CD14-positive monocyte (primary cell): Measurements from ENCODE around the gene PIK3AP1. TPM values are rescaled to one million over a fixed set of nuclear protein-coding genes. Genes with fewer than 3 reads are reported as not detected.

Source experiments
- DNase-seq, 3 donors: peaks; one replicate each; pipeline ENCODE4 v3.0.0-alpha.2; 2011 to 2022
- H2AFZ ChIP-seq: 2 replicates; pipeline ENCODE4 v1.6.0; 2012; ENCODE audit warnings: mild to moderate bottlenecking, low read depth, low read length, inconsistent platforms; ENCODE audit not compliant: insufficient read depth, poor library complexity, severe bottlenecking
- H3K27ac ChIP-seq, 2 donors: 1 replicate in 1 of 2; 2 replicates in 1 of 2; pipeline ENCODE4 v1.5.1; 2012 to 2013; ENCODE audit warnings: low read length in 2 of 2, control low read depth in 1 of 2, inconsistent platforms in 1 of 2, low read depth in 1 of 2, mild to moderate bottlenecking in 1 of 2
- H3K27me3 ChIP-seq, 2 donors: one replicate each; pipeline versions ENCODE4 v1.6.0 to v1.6.1; 2011 to 2013; ENCODE audit warnings: low read length in 2 of 2; ENCODE audit not compliant: control insufficient read depth in 2 of 2, insufficient read depth in 2 of 2
- H3K36me3 ChIP-seq, 2 donors: replicated peaks in 1 of 2; 1 replicate in 1 of 2; 2 replicates in 1 of 2; pipeline versions ENCODE4 v1.5.1 to v1.6.1; 2012 to 2013; ENCODE audit warnings: low read length in 2 of 2, control low read depth in 1 of 2, inconsistent platforms in 1 of 2, mild to moderate bottlenecking in 1 of 2; ENCODE audit not compliant: insufficient read depth in 2 of 2, control insufficient read depth in 1 of 2
- H3K4me1 ChIP-seq, 2 donors: 1 replicate in 1 of 2; 2 replicates in 1 of 2; pipeline versions ENCODE4 v1.5.1 to v1.6.1; 2012 to 2013; ENCODE audit warnings: low read length in 2 of 2, control low read depth in 1 of 2, inconsistent platforms in 1 of 2, mild to moderate bottlenecking in 1 of 2, moderate library complexity in 1 of 2; ENCODE audit not compliant: insufficient read depth in 2 of 2, control insufficient read depth in 1 of 2
- H3K4me2 ChIP-seq: replicated peaks from 2 replicates; pipeline ENCODE3; 2012; ENCODE audit warnings: low read length, moderate library complexity, mild to moderate bottlenecking; ENCODE audit not compliant: poor library complexity, severe bottlenecking; ENCODE audit errors: extremely low read depth
- H3K4me3 ChIP-seq, 3 experiments: fragments of 200-600 bp in 1 of 3; sonication (generic) in 1 of 3; replicated peaks in 1 of 3; 1 replicate in 2 of 3; 2 replicates in 1 of 3; pipeline ENCODE4 v1.5.1; 2011 to 2013; ENCODE audit warnings: low read length in 3 of 3, mild to moderate bottlenecking in 3 of 3, control low read depth in 2 of 3, low read depth in 2 of 3, inconsistent platforms in 1 of 3, moderate library complexity in 1 of 3
- H3K79me2 ChIP-seq: 2 replicates; pipeline ENCODE4 v1.6.0; 2012; ENCODE audit warnings: mild to moderate bottlenecking, control low read depth, inconsistent platforms, low read length, moderate library complexity; ENCODE audit not compliant: insufficient read depth
- H3K9ac ChIP-seq: 2 replicates; pipeline ENCODE4 v1.6.0; 2017; ENCODE audit warnings: low read length, mild to moderate bottlenecking; ENCODE audit not compliant: insufficient read depth, poor library complexity, severe bottlenecking
- H3K9me3 ChIP-seq, 2 donors: replicated peaks in 1 of 2; 1 replicate in 1 of 2; 2 replicates in 1 of 2; pipeline versions ENCODE4 v1.5.1 to v1.6.1; 2012 to 2013; ENCODE audit warnings: low read length in 2 of 2, control low read depth in 1 of 2; ENCODE audit not compliant: control insufficient read depth in 1 of 2, insufficient read depth in 1 of 2
- H4K20me1 ChIP-seq: 2 replicates; pipeline ENCODE4 v1.6.0; 2012; ENCODE audit warnings: mild to moderate bottlenecking, low read length, control low read depth, moderate library complexity; ENCODE audit not compliant: insufficient read depth
- H3K27ac Mint-ChIP-seq, 7 donors: one replicate each; pipeline ENCODE4 v1.8.0; 2020; ENCODE audit warnings: mild to moderate bottlenecking in 7 of 7, mixed read lengths in 7 of 7, moderate library complexity in 6 of 7, inconsistent platforms in 2 of 7
- H3K27me3 Mint-ChIP-seq, 3 donors: one replicate each; pipeline ENCODE4 v1.8.0; 2021 to 2022; ENCODE audit warnings: low read depth in 3 of 3, mild to moderate bottlenecking in 3 of 3, mixed read lengths in 3 of 3, moderate library complexity in 3 of 3, inconsistent platforms in 1 of 3
- H3K36me3 Mint-ChIP-seq, 2 donors: one replicate each; pipeline ENCODE4 v1.8.0; 2020; ENCODE audit warnings: mixed read lengths in 2 of 2, inconsistent platforms in 1 of 2, mild to moderate bottlenecking in 1 of 2
- H3K4me1 Mint-ChIP-seq: one replicate; pipeline ENCODE4 v1.8.0; 2020; ENCODE audit warnings: mild to moderate bottlenecking, mixed read lengths
- H3K4me3 Mint-ChIP-seq, 2 donors: one replicate each; pipeline ENCODE4 v1.8.0; 2020; ENCODE audit warnings: mild to moderate bottlenecking in 2 of 2, mixed read lengths in 2 of 2, moderate library complexity in 1 of 2
- H3K9me3 Mint-ChIP-seq, 7 donors: one replicate each; pipeline ENCODE4 v1.8.0; 2020 to 2022; ENCODE audit warnings: mixed read lengths in 7 of 7, mild to moderate bottlenecking in 6 of 7, moderate library complexity in 6 of 7, inconsistent platforms in 2 of 7
- WGBS: methylation state at CpG from one replicate; pipeline ENCODE4 v1.1.5; 2013; ENCODE audit warnings: missing lambda C conversion rate; ENCODE audit not compliant: insufficient coverage; 5-methylcytosine and 5-hydroxymethylcytosine counted together
- intact Hi-C, 2 donors: fragments of 100-400 bp; cut with micrococcal nuclease; formaldehyde crosslinking; loops; one replicate each; pipeline versions ENCODE4 v1.15.0 to v1.15.1; 2023
- polyA plus RNA-seq, 3 donors: library from polyadenylated mRNA; depleted of rRNA in 1 of 3; unstranded in 2 of 3; stranded (reverse) in 1 of 3; fragments of 300-500 nt in 2 of 3; fragments of >200 nt in 1 of 3; fragmentation: Illumina TruSeq in 2 of 3; gene quantifications; 1 replicate in 2 of 3; 2 replicates in 1 of 3; pipeline ENCODE4 v1.2.3, GENCODE V29; 2012 to 2021
- TF ChIP-seq, protein P1 (sequence below): fragments of 200-600 bp; IDR thresholded peaks from one replicate; pipeline ENCODE4 v1.8.0; 2022; ENCODE audit warnings: antibody characterized with exemption, mild to moderate bottlenecking

PIK3AP1 gene
- polyA plus RNA-seq, 3 donors, result 95.5 to 157 (median 112) TPM

DNA sequence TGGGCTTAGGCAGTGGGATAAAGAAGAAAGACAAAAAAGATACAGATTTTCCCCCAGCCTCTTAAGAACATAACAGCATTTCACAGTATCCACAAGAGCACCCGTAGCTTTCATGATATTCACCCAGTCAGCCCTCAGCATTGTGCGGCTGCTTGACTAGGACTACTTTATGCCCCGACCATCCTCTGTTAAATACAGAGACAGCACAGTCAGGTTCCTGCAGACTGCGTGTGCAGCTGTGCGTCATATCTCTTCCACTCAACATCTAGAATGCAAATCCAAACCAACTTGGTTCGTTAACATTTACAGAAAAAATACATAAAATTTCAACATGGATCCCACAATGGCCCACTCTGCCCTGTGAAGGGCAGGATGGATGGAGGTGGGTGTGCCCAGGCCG lies 33.8 kb downstream of the PIK3AP1 start:
- H3K9me3 Mint-ChIP-seq, result peaks cover 0 to 4% (median 0%) of the 10 kb centered on the region in 7 donors
- Histone ChIP-seq H3K4me3 (no peak overlapping the region), H3K27ac (peak overlapping the region in 1 of 2 donors; percentile 54), H3K9ac (no peak overlapping the region), H3K9me3 (no peaks in the 10 kb centered on the region), H3K79me2 (peaks cover 97% of the 10 kb centered on the region), H2AFZ (no peak overlapping the region), H3K36me3 (no peaks in the 10 kb centered on the region), H4K20me1 (peaks cover 91% of the 10 kb centered on the region), H3K4me1 (peaks cover 67 to 80% of the 10 kb centered on the region in 2 donors), H3K27me3 (no peaks in the 10 kb centered on the region), H3K4me2 (no peak overlapping the region)
- intact Hi-C loops, result no loop called here
- 100% methylated on average over 4 of the region's 7 CpGs for WGBS
- peaks cover 0 to 1% (median 0%) of the 10 kb centered on the region in 3 donors for H3K27me3 Mint-ChIP-seq
- DNase-seq, result no peak
- TF ChIP-seq, protein P1, sequence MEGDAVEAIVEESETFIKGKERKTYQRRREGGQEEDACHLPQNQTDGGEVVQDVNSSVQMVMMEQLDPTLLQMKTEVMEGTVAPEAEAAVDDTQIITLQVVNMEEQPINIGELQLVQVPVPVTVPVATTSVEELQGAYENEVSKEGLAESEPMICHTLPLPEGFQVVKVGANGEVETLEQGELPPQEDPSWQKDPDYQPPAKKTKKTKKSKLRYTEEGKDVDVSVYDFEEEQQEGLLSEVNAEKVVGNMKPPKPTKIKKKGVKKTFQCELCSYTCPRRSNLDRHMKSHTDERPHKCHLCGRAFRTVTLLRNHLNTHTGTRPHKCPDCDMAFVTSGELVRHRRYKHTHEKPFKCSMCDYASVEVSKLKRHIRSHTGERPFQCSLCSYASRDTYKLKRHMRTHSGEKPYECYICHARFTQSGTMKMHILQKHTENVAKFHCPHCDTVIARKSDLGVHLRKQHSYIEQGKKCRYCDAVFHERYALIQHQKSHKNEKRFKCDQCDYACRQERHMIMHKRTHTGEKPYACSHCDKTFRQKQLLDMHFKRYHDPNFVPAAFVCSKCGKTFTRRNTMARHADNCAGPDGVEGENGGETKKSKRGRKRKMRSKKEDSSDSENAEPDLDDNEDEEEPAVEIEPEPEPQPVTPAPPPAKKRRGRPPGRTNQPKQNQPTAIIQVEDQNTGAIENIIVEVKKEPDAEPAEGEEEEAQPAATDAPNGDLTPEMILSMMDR, result no peak
- H3K36me3 Mint-ChIP-seq, result peaks cover 37 to 40% of the 10 kb centered on the region in 2 donors
- H3K27ac Mint-ChIP-seq, result peak overlapping the region in 2 of 7 donors; percentile 34 to 61
- H3K4me3 Mint-ChIP-seq, result no peak overlapping the region
- H3K4me1 Mint-ChIP-seq, result peaks cover 80% of the 10 kb centered on the region

DNA sequence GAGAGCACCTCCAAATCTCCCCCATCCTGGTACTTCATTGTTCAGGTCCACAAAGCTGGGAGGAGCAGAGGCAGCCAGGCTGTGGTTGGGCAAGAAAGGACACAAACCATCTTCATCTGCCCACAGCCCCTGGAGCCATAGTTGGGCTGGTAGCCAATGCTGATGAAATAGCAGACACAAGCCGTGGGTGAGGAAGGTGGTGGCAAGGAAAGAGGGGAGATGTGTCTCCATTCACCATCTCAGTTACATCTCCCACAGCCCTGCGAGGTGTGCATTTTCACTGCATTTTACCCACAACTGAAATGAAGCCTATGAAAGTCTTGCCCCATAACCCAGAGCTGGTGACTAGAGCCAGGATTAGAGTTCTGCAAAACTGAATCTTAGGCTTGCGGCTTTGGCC lies 35.0 kb downstream of the PIK3AP1 start:
- no peaks in the 10 kb centered on the region for H3K27me3 ChIP-seq
- H4K20me1 ChIP-seq, result peaks cover 91% of the 10 kb centered on the region
- no peak overlapping the region for H3K4me2 ChIP-seq
- peaks cover 0 to 9% of the 10 kb centered on the region in 2 donors for H3K36me3 ChIP-seq
- H3K4me1 Mint-ChIP-seq, result peaks cover 73% of the 10 kb centered on the region
- H3K27ac Mint-ChIP-seq, result peak overlapping the region; percentile 9 to 83 (median 68)
- no peak overlapping the region for H2AFZ ChIP-seq
- intact Hi-C loops, result no loop called here
- no peaks in the 10 kb centered on the region for H3K9me3 ChIP-seq
- TF ChIP-seq, protein P1, result no peak
- DNase-seq, result peak in 1 of 3 donors; percentile 34
- H3K79me2 ChIP-seq, result peaks cover 97% of the 10 kb centered on the region
- H3K36me3 Mint-ChIP-seq, result peaks cover 40 to 42% of the 10 kb centered on the region in 2 donors
- H3K4me3 Mint-ChIP-seq, result no peak overlapping the region
- peak overlapping the region in 1 of 2 donors; percentile 54 for H3K27ac ChIP-seq
- peaks cover 0 to 4% (median 0%) of the 10 kb centered on the region in 7 donors for H3K9me3 Mint-ChIP-seq
- WGBS, result 88% methylated on average over 1 of the region's 3 CpGs
- peaks cover 0 to 1% (median 0%) of the 10 kb centered on the region in 3 donors for H3K27me3 Mint-ChIP-seq
- H3K4me1 ChIP-seq, result peaks cover 59 to 73% of the 10 kb centered on the region in 2 donors
- no peak overlapping the region for H3K4me3 ChIP-seq
- no peak overlapping the region for H3K9ac ChIP-seq
